Neuronal stem cell (in vitro differentiated cells): ENCODE measurements around the gene CMIP. TPM values are rescaled to one million over a fixed set of nuclear protein-coding genes. Genes with fewer than 3 reads are reported as not detected.

Source experiments
- DNase-seq: peaks from one replicate; pipeline ENCODE4 v3.0.0-alpha.2; 2013; ENCODE audit warnings: low spot score
- H2AFZ ChIP-seq: one replicate; pipeline ENCODE4 v1.6.1; 2013; ENCODE audit warnings: mild to moderate bottlenecking, low read length, inconsistent platforms
- H2AK5ac ChIP-seq: 2 replicates; pipeline ENCODE4 v1.6.1; 2013; ENCODE audit warnings: low read depth, mild to moderate bottlenecking, inconsistent platforms, low read length, moderate library complexity, mixed read lengths
- H2BK120ac ChIP-seq: 2 replicates; pipeline ENCODE4 v1.6.1; 2013; ENCODE audit warnings: low read depth, mild to moderate bottlenecking, inconsistent platforms, low read length, moderate library complexity, mixed read lengths
- H2BK12ac ChIP-seq: one replicate; pipeline ENCODE4 v1.6.1; 2013; ENCODE audit warnings: low read length, inconsistent platforms
- H2BK15ac ChIP-seq: 2 replicates; pipeline ENCODE4 v1.6.1; 2013; ENCODE audit warnings: mild to moderate bottlenecking, low read length, inconsistent platforms, mixed read lengths
- H2BK5ac ChIP-seq: one replicate; pipeline ENCODE4 v1.6.1; 2013; ENCODE audit warnings: inconsistent platforms, mild to moderate bottlenecking, low read length, moderate library complexity
- H3K14ac ChIP-seq: one replicate; pipeline ENCODE4 v1.6.1; 2013; ENCODE audit warnings: low read length, inconsistent platforms
- H3K18ac ChIP-seq: 2 replicates; pipeline ENCODE4 v1.6.1; 2013; ENCODE audit warnings: low read length, inconsistent platforms
- H3K23ac ChIP-seq: 2 replicates; pipeline ENCODE4 v1.6.1; 2013; ENCODE audit warnings: low read depth, mild to moderate bottlenecking, mixed read lengths, low read length, inconsistent platforms; ENCODE audit not compliant: poor library complexity
- H3K27ac ChIP-seq: replicated peaks from 3 replicates; pipeline ENCODE4 v1.5.1; 2013; ENCODE audit warnings: low read length, inconsistent platforms
- H3K27me3 ChIP-seq, 3 experiments: 2 replicates each; pipeline ENCODE4 v1.6.1; 2013; ENCODE audit warnings: low read length in 3 of 3, mild to moderate bottlenecking in 2 of 3, inconsistent platforms in 1 of 3, low read depth in 1 of 3, mixed read lengths in 1 of 3, moderate library complexity in 1 of 3; ENCODE audit not compliant: control insufficient read depth in 3 of 3, insufficient read depth in 3 of 3
- H3K36me3 ChIP-seq, 2 donors: replicated peaks in 1 of 2; 2 replicates each; pipeline ENCODE4 v1.6.1; 2013; ENCODE audit warnings: low read length in 2 of 2; ENCODE audit not compliant: control insufficient read depth in 2 of 2, insufficient read depth in 2 of 2
- H3K4ac ChIP-seq: 2 replicates; pipeline ENCODE4 v1.6.1; 2013; ENCODE audit warnings: inconsistent platforms, mild to moderate bottlenecking, low read length, moderate library complexity
- H3K4me1 ChIP-seq, 2 donors: 1 replicate in 1 of 2; 2 replicates in 1 of 2; pipeline ENCODE4 v1.6.1; 2013; ENCODE audit warnings: low read length in 2 of 2, low read depth in 1 of 2; ENCODE audit not compliant: control insufficient read depth in 2 of 2, insufficient read depth in 1 of 2
- H3K4me2 ChIP-seq: one replicate; pipeline ENCODE4 v1.6.1; 2013; ENCODE audit warnings: mild to moderate bottlenecking, low read length, inconsistent platforms; ENCODE audit not compliant: insufficient read depth, poor library complexity, severe bottlenecking
- H3K4me3 ChIP-seq, 2 donors: 2 replicates each; pipeline ENCODE4 v1.5.1; 2013; ENCODE audit warnings: low read length in 2 of 2, mild to moderate bottlenecking in 2 of 2, inconsistent platforms in 1 of 2, moderate library complexity in 1 of 2
- H3K79me1 ChIP-seq: one replicate; pipeline ENCODE4 v1.6.1; 2013; ENCODE audit warnings: low read depth, mild to moderate bottlenecking, inconsistent platforms, low read length, moderate library complexity
- H3K9ac ChIP-seq: one replicate; pipeline ENCODE4 v1.6.1; 2013; ENCODE audit warnings: mild to moderate bottlenecking, low read depth, low read length, inconsistent platforms; ENCODE audit not compliant: poor library complexity
- H3K9me3 ChIP-seq, 2 donors: replicated peaks in 1 of 2; 2 replicates each; pipeline versions ENCODE3 to v1.6.1; 2013; ENCODE audit warnings: low read length in 2 of 2, mild to moderate bottlenecking in 2 of 2, inconsistent platforms in 1 of 2, low read depth in 1 of 2, mixed read lengths in 1 of 2, moderate library complexity in 1 of 2; ENCODE audit not compliant: control insufficient read depth in 2 of 2, insufficient read depth in 1 of 2
- H4K8ac ChIP-seq: one replicate; pipeline ENCODE4 v1.6.1; 2013; ENCODE audit warnings: low read depth, mild to moderate bottlenecking, inconsistent platforms, low read length, moderate library complexity
- H4K91ac ChIP-seq: one replicate; pipeline ENCODE4 v1.6.1; 2013; ENCODE audit warnings: low read length, low read depth, mild to moderate bottlenecking, inconsistent platforms; ENCODE audit not compliant: poor library complexity
- WGBS, 2 donors: extraction: QIAGEN DNeasy Blood & Tissue Kit; methylation state at CpG; one replicate each; pipeline ENCODE4 v1.1.7; 2013; ENCODE audit warnings: missing lambda C conversion rate in 2 of 2, mixed read lengths in 1 of 2; ENCODE audit not compliant: insufficient read length in 2 of 2, insufficient replicate concordance in 1 of 2; ENCODE audit errors: extremely low coverage in 2 of 2; 5-methylcytosine and 5-hydroxymethylcytosine counted together
- small RNA-seq: library from polyadenylated mRNA; stranded (forward); fragments of <200 nt; extraction: miRNeasy Mini kit (QIAGEN cat#:217004); gene quantifications from one replicate; pipeline ENCODE3, GENCODE V24; 2013; ENCODE audit not compliant: insufficient read depth

The CMIP gene

DNA sequence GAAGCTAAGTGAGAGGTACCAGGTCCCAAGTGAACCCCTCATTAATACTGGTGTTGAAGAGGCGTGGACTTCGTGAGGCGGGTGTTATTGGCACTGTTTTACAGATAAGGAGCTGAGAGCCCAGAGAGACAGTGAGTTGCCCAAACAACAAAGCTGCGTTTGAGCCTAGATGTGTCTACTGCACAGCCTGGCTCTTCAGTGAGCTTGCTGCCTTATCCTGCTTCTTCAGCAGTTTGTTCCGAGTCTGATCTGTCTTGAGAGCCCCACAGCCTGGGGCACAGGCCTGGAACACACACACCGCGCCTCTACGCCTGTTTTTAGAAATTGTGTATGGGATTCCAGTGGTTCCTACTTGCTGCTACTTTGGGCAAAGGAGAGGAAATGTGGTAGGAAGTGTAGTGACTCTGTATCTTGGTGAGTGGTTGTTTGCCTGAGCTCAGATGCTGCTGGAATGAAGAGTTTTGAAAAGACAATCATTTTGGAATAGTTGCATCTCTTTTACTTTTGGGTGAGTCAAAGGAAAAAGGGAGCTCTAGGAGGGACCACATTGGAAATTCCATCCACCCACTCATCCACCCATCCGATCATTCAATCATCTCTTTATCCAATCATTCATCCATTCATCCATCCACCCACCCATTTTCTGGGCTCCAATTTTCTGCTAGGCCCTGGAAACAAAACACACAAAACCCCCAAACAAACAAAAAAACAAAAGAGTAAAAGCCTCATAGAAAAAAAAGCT is 312.2 kb downstream of the CMIP start:
- no peak overlapping the region for H3K4me2 ChIP-seq
- H2BK5ac ChIP-seq, result no peak overlapping the region
- peak overlapping the region; percentile 15 for H3K18ac ChIP-seq
- no peak overlapping the region for H2BK12ac ChIP-seq
- H4K91ac ChIP-seq, result no peak overlapping the region
- no peak overlapping the region for H3K4me3 ChIP-seq
- H3K27ac ChIP-seq, result no peak overlapping the region
- H3K4ac ChIP-seq, result no peak overlapping the region
- no peaks in the 10 kb centered on the region for H3K36me3 ChIP-seq
- no peak overlapping the region for H2AK5ac ChIP-seq
- H2BK15ac ChIP-seq, result no peak overlapping the region
- no peak overlapping the region for H3K23ac ChIP-seq
- H3K9ac ChIP-seq, result no peak overlapping the region
- WGBS, 2 donors, result 100% methylated on average over 1 of the region's 9 CpGs; no CpG with 5 or more reads in 1 of the 2 donors
- no peaks in the 10 kb centered on the region for H3K79me1 ChIP-seq
- no peak overlapping the region for H2BK120ac ChIP-seq
- no peaks in the 10 kb centered on the region for H3K27me3 ChIP-seq
- H2AFZ ChIP-seq, result no peak overlapping the region
- H3K14ac ChIP-seq, result no peak overlapping the region
- no peak for DNase-seq
- no peaks in the 10 kb centered on the region for H3K9me3 ChIP-seq
- no peak overlapping the region for H4K8ac ChIP-seq
- peaks cover 0 to 3% of the 10 kb centered on the region in 2 donors for H3K4me1 ChIP-seq

- Histone ChIP-seq H3K36me3 (no peaks in the 10 kb centered on the region), H3K9ac (no peak overlapping the region), H3K4me3 (no peak overlapping the region), H2BK5ac (no peak overlapping the region), H2AK5ac (no peak overlapping the region), H4K91ac (no peak overlapping the region), H2BK12ac (no peak overlapping the region), H3K27me3 (peaks cover 0 to 3% (median 0%) of the 10 kb centered on the region in 3 experiments), H3K9me3 (no peaks in the 10 kb centered on the region), H3K4me2 (no peak overlapping the region), H3K4me1 (peaks cover 0 to 3% of the 10 kb centered on the region in 2 donors), H2AFZ (no peak overlapping the region), H4K8ac (no peak overlapping the region), H3K23ac (no peak overlapping the region), H3K14ac (no peak overlapping the region), H3K79me1 (no peaks in the 10 kb centered on the region), H2BK120ac (no peak overlapping the region), H3K4ac (no peak overlapping the region), H3K27ac (no peak overlapping the region), H2BK15ac (no peak overlapping the region), H3K18ac (no peak overlapping the region)
- WGBS, 2 donors, result no CpG with 5 or more reads among the region's 2 CpGs
- DNase-seq, result no peak
These were observed 313.8 kb downstream of the CMIP start for GRCh38 chr16:81758376-81758775.

Small RNA genes lying within 50 kb of the gene (small RNA-seq; reads per million reads assigned to genes)
- gene MIR6504, result not detected
- 7.5 reads per million, percentile 42 among the genes with 10 or more reads in this experiment for gene MIR7854
